ENCODE measurements around the gene LRRC59.
"Not testable (repeated sequence)": the region's sequence is repeated elsewhere in the genome, so short reads cannot be mapped to it uniquely, and the experiment has no call there.

LRRC59 gene

GRCh38 chr17:50345432-50346312 is 51.7 kb downstream of the LRRC59 start, which contains the start of gene XYLT2:
XYLT2 (plus strand) TSS chr17:50346126; CDS start chr17:50346141, 15 bp downstream.
- peak; percentile 73 to 81 for DNase-seq

- peak in 1 of 2 experiments; percentile 15 for DNase-seq
Observed at GRCh38 chr17:50344731-50345365, 52.5 kb downstream of the LRRC59 start.

DNA sequence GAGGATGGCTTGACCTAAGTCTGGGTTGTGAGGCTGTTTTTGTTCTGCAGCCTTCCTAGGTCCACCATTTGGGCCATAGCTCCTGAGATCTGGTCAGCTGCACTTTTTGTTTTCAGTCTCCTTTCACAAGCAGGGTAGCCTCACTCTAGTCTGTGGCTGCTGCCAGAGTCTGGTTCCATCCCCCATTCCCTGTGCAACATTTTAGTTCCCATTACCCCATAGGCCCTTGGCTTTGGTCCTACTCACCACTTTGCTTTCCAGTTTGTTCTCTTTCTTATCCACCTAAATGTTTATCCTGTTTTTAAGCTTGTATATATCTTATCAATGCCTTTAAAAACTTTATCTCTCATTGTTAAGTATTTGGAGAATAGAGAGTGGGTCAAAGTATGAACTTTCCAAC is 57.9 kb downstream of the LRRC59 start:
- DNase-seq, result no peak

DNA sequence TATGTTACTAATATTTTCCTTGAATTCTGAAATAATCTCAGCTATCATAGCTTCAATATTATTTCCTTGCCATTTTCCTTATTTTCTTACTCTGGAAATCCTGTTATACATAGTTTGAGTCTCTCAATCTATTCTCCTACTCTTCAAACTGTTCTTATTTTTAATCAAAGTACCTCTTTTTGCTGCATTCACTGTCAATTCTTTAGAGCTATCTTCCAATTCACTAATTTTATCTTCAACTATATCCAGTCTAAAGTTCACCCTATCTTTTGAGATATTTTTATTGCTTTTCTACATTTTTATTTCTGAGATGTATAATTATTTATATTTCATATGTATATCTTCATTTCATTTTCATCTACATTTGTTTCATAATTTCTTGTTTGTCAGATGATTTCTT is 58.7 kb downstream of the LRRC59 start:
- DNase-seq, result no peak

- DNase-seq, result no peak
Observed at GRCh38 chr17:50337956-50338355, 59.4 kb downstream of the LRRC59 start.

- not testable (repeated sequence) for DNase-seq
Observed at GRCh38 chr17:50333291-50334057, 63.8 kb downstream of the LRRC59 start.

DNA sequence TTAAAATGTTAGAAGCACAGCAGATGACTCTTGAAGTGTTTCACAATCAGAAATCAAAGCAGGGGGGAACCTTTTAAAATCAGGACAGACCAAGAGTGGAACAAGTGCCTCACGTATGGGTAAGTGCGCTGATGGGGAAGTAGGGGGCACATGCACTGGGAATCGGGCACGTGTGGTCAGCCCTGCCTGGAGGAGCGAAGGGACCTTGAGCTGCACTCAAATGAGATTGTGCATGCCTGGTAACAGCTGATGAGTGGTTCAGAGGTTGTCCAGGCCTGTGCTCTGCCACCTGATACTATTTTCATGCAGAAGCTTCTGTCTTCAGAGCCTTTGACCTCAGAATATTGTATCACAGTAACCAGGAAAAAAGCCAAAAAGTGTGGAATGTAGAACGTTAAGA is 65.1 kb downstream of the LRRC59 start:
- DNase-seq, result no peak
